Epithelial cell of esophagus (primary cell): ENCODE results near the gene ACCS.
A peak's percentile ranks its signal among the peaks of the same experiment; 100 is the strongest.

Experiments used
- DNase-seq: peaks from one replicate; pipeline ENCODE4 v3.0.0; 2010; ENCODE audit warnings: low read depth
- H3K4me3 ChIP-seq: 2 replicates; pipeline ENCODE4 v1.5.1; 2011; ENCODE audit warnings: mild to moderate bottlenecking, low read length, control low read depth
- TF ChIP-seq, protein P1 (sequence below): IDR thresholded peaks from 2 replicates; pipeline ENCODE4 v1.5.1; 2011; ENCODE audit warnings: low read depth, mild to moderate bottlenecking, low read length, control low read depth, inconsistent platforms; ENCODE audit not compliant: insufficient read depth; ENCODE audit errors: missing control alignments

The ACCS gene

GRCh38 chr11:44085330-44085729, 19.3 kb downstream of the ACCS start:
- TF ChIP-seq, protein P1, sequence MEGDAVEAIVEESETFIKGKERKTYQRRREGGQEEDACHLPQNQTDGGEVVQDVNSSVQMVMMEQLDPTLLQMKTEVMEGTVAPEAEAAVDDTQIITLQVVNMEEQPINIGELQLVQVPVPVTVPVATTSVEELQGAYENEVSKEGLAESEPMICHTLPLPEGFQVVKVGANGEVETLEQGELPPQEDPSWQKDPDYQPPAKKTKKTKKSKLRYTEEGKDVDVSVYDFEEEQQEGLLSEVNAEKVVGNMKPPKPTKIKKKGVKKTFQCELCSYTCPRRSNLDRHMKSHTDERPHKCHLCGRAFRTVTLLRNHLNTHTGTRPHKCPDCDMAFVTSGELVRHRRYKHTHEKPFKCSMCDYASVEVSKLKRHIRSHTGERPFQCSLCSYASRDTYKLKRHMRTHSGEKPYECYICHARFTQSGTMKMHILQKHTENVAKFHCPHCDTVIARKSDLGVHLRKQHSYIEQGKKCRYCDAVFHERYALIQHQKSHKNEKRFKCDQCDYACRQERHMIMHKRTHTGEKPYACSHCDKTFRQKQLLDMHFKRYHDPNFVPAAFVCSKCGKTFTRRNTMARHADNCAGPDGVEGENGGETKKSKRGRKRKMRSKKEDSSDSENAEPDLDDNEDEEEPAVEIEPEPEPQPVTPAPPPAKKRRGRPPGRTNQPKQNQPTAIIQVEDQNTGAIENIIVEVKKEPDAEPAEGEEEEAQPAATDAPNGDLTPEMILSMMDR, result no peak
- no peak overlapping the region for H3K4me3 ChIP-seq
- no peak for DNase-seq

DNA sequence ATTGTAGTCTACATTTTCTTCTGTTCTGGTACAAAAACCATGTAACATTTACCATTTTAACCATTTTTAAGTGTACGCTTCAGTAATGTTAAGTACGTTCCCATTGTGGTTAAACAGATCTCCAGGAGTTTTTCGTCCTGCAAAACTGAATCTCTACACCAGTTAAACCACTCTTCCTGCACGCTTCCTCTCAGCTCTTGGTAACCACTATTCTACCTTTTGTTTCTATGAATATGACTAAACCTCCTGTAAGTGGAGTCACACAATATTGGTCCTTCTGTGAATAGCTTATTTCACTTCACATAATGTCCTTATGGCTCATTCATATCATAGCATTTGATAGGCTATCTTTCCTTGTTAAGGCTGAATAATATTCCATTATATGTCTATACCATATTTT, 22.3 kb downstream of the ACCS start:
- DNase-seq, result no peak
- no peak overlapping the region for H3K4me3 ChIP-seq
- TF ChIP-seq, protein P1, result no peak

DNA sequence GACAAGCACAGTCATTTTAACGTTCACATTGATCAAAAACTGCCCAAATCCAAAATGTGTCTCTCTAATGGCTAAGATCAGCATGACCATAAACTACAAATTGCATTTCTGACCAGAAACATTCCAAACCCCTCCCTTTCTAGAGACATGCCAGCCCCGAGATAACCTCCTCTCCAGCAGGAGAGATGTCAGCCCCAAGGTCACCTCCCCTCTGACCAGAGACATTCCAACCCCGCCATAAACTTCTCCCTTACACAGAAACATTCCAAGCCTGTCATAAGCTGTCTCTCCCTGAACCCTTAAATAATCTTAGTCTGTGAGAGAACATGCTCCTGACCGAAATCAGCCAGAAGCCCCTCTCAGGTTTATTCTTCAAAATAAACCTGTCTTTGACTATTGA, 22.8 kb downstream of the ACCS start:
- TF ChIP-seq, protein P1, result no peak
- DNase-seq, result no peak
- no peak overlapping the region for H3K4me3 ChIP-seq

- TF ChIP-seq, protein P1, result no peak
- no peak for DNase-seq
- no peak overlapping the region for H3K4me3 ChIP-seq
Observed at GRCh38 chr11:44090539-44090938, 24.5 kb downstream of the ACCS start.

- TF ChIP-seq, protein P1, result peak; percentile 80
- DNase-seq, result peak; percentile 88
Observed at GRCh38 chr11:44094260-44094868, 28.3 kb downstream of the ACCS start.

GRCh38 chr11:44095506-44096359, 29.7 kb downstream of the ACCS start, which contains the start of gene EXT2:
TSS of gene EXT2 (plus strand) at chr11:44095678. CDS start at chr11:44107713, 12,035 bp downstream.
- TF ChIP-seq, protein P1, result peak; percentile 81
- H3K4me3 ChIP-seq, result peak within 1 kb of the TSS; percentile 71
- peak; percentile 87 for DNase-seq

More at GRCh38 chr11:44094260-44094868, 28.3 kb downstream of the ACCS start:
- no peak overlapping the region for H3K4me3 ChIP-seq
